Stimulated activated CD8-positive, alpha-beta memory T cell treated with anti-CD3 and anti-CD28 coated beads, Interleukin-12 subunit alpha, Interleukin-12 subunit beta, amount 100 ng/mL, for 1 hour (primary cell): ENCODE results near the gene ACVR2A.

ENCODE experiments used
- DNase-seq: peaks from one replicate; pipeline ENCODE4 v3.0.0-alpha.2; 2020; ENCODE audit warnings: low read depth

Gene ACVR2A

DNA sequence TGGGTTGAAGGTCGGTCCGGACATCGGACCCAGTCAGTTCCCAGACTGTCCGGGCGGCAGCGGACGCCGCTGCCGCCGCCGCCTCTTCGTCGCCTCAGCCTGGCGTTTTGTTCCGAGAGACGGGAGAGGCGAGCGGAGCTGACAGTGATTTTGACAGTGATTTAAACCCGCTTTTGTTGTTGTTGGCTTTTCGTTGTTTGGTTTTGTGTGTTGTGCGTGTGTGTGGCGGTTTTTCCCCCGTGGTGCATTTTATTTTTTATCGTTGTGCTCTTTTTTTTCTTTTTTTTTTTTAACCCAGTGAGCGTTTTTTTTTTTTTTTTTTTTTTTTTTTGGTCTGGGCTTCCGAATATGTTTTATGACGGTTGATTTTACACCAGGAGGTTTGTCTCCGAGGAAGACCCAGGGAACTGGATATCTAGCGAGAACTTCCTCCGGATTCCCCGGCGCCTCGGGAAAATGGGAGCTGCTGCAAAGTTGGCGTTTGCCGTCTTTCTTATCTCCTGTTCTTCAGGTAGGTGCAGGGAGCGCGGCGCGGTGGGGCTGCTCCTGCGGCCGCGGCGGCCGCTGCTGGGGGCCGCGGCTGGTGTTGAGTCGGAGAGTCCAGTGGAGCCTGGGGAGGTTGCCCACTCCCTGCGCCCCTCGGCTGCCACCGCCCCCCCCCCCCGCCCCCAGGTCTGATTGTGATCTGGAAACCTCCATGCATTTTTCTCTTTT, at the start of gene ACVR2A:
Gene ACVR2A (plus strand): TSS at position 333 of the 714 bp plus-strand sequence. CDS start 124 bp downstream, at position 457.
- DNase-seq: no peak

DNA sequence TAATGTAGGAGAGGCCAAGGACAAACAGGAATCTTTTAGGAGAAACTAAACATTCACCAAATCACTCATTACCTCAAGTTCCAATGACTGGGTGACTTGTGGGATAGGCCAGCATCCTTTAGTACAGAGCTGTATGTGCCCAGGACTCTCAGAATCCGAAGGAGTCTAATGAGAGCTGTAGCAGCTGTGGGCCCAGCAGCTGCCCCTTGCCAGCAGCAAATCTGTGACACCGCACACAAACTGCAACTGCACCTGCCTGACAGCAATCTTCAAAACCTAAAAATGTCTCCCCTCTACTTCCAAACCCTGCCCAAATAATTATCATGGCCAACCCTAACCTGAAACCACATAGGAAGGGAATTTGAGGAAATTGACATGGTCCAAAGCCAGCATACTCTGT, 44.5 kb upstream of the ACVR2A start:
- no peak for DNase-seq

DNA sequence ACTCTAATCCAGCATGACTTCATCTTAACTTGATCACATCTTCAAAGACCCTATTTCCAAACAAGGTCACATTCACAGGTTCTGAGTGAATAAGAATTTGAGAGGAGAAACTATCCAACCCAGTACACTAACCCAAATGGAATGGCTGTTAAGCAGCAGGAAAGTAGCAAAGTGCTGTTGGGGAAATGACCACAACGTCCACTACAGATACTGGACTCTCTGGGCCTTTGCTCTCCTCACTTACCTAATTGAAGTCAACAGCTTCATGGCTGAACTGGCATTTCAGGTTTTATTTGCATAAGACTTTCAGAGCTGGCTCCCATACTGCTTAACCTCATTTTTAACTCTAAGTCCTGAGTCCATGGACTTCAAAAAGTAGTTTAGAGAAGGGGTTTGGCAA, 38.0 kb upstream of the ACVR2A start:
- DNase-seq: no peak

DNA sequence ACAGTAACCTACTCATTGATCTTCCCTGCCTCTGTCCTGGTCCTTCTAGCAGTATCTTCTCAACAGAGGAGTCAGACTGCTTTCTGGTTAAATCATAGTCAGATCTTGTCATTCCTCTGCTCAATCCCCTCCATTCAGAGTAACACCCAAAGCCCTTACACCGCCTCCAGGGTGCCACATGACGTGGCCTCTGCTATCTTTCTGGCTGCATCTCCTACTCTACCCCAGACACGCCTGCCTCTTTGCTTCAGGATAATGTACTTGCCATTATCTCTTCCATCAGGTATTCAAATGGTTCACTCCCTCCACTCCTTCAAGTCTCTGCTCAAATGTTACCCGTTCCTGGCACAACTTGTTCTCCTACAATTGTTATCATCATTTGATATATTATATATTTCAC, 36.3 kb upstream of the ACVR2A start:
- no peak for DNase-seq

DNA sequence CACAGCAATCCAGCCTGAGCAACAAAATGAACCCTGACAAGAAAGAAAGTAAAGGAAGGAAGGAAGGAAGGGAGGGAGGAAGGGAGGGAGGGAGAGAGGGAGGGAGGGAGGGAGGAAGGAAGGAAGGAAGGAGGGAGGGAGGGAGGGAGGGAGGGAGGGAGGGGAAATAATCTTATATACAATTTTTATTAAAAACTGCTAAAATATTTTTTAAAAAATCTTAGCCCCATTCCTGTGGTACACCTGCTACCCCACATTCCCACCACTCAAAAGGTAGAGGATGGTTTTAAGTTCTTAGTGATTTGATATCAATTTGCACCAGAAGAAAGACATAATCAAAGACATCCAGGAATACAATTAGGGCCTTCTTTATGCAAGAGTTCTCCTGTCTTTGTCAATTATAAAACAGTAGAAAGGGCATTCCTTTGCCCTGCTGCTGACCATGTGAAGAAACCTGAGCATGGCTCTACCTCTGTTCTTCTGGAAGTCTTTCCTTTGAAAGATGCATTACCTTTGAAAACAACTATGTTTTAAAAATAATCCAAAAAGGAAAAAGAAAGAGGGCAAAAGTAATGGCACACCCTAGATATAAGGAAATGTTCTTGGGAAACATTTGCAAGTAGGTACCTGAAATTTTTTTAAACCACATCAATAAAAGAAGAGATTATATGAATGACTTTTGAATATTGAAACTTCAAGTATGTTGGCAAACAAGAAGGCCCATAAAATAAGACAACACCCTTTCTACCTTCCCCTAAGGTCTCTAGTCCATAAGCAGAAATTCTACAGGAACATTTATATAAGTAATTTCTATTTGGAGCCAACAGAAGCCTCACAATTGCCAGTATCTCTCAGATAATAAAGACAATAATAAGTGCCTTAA, 33.7 kb upstream of the ACVR2A start:
- DNase-seq: no peak

DNA sequence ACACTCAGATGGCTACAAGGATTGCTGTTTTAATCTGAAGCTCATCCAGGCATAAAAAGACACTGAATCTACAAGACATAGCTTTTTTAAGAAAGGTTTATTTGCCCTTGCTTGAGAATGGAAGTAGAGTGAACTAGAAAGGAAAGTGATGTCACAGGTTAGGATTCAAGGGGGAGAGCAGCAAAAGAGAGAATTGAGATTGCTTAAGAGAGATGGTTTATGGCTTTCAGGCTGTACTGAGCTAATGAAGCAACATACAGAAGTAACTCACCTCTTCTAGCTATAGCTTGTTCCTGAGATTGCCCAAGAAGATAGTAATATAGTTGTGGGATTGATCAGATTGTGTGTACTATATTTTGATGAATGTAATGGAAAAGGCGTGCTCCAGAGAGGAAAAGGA, 26.1 kb upstream of the ACVR2A start:
- DNase-seq: no peak

DNA sequence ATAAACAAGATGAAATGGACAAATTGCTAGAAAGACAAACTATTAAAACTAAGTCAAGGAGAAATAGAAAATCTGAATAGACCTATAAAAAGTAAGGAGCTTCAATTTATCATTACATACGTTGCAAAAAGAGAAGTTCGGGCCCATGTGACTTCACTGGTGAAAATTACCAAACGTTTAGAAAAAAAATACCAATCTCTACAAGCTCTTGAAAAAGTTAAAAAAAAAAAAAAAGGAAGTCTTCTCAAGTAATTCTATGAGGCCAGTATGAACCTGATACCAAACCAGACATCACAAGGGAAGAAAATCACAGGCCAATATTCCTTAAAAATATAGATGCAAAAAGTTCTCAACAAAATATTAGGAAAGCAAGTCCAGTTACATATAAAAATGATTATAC, 20.2 kb upstream of the ACVR2A start:
- DNase-seq: no peak

DNA sequence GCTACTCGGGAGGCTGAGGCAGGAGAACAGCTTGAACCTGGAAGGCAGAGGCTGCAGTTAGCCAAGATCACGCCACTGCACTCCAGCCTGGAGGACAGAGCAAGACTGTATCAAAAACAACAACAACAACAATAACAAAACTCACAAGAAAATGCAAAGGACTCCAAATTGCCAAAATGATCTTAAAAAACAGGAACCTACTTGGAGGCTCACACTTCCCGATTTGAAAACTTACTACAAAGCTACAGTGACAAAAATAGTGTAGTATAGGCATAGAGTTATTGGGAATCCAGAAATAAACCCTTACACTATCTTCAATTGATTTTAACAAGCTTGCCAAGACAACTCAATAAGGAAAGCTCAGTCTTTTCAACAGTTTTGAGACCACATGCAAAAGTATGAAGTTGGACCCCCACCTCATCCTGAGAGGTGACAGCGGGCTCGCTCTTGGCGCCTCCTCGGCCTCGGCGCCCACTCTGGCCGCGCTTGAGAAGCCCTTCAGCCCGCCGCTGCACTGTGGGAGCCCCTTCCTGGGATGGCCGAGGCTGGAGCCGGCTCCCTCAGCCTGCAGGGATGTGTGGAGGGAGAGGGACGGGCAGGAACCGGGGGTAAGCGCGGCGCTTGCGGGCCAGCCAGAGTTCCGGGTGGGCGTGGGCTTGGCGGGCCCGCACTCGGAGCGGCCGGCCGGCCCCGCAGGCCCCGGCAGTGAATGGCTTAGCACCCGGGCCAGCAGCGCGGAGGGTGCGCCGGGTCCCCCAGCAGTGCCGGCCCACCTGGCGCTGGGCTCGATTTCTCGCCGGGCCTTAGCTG, 18.3 kb upstream of the ACVR2A start:
- no peak for DNase-seq

DNA sequence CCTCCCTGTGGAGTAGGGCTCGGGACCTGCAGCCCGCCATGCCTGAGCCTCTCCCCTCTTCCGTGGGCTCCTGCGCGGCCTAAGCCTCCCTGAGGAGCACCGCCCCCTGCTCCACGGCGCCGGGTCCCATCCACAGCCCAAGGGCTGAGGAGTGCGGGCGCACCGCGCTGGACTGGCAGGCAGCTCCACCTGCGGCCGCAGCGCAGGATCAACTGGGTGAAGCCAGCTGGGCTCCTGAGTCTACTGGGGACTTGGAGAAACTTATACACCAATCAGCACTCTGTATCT, 17.8 kb upstream of the ACVR2A start:
- DNase-seq: no peak

DNA sequence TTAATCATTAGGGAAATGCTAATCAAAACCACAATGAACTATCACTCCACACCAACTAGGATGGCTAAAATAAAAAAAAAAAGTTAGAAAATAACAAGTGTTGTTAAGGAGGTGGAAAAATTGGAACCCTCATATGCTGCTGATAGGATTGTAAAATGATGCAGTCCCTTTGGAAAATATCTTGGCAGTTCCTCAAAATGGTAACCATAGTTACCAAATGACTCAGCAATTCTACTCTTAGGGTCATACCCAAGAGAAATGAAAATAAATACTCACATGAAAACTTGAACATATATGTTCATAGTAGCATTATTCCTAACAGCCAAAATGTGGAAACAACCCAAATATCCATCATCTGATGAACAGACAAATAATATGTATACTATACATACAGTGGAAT, 15.7 kb upstream of the ACVR2A start:
- DNase-seq: no peak

DNA sequence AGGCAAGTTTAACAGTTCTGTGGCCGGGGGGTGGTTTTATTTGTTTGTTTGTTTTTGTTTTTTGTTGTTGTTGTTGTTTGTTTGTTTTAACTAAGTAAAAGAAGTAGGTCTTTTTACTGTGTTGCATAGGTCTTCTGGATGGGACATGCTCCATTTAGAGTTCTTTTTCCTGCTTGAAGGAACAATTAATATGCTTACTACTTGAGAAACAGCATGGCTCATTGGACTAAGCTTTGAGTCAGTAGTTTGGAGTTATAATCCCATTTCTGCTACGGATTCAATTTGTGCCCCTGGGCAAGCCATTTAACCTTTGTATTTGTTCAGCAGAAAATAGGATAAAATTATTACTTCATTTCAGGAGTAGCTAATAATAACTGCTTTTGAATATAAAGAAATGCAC, 8.7 kb upstream of the ACVR2A start:
- DNase-seq: no peak

DNA sequence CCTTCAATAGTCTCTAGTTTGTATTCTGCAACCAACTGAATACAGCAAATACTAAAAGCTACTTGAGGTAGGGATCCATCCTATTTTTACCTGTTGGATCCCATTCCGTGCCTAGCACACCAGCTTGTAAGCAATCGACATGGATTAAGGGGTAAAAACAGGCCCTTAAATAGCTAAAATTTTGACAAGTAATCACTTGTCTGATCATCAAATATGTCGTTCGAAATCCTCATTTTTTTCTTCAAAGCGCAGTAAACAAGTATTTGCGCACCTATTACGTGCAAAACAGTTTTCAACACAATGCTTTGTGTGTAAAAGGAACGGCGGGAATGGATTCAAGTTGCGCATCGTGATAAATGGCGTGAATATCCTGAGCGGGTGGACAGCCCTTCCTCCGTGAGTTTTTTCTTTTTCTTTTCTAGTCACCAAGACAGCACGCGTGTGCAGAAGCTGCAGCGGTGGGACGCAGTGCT, 1.4 kb upstream of the ACVR2A start:
- no peak for DNase-seq

DNA sequence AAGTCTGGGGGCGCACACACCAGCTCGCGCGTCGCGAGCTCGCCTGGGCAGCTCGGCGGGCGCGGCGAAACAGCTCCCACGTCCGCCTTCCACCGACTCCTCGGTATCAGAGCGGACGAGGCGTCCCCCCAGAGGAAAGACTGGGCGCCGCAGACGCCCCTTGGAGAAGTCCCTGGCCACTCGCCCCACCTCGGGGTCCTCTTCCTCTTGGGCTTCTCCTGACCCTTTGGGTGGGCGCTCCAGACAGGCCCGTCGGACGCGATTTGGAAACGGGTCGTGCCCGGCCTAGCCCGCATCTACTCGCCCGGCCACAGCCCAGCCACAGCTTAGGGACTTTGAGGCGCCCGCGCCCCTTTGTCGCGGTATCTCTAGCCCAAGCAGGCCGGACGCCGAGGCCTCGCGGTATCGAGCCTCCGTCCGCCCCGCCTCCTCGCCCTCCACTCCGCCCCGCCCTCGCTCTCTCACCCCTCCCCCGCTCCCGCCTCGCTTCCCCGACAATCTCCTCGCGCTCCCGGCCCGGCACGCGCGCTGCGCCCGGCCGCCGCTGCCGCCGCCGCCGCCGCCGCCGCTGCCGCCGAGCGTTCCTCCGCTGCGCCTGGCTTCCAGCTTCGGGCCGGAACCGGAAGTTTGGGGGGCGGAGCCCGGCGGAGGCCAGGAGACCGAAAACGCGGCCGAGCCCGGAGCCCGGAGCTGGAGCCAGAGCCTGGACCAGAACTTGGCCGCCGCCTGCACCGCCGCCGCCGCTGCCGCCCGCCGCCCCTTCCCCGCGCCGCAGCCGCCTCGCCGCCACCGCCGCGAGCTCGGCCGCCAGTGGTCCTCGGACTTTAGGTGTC, 749 bp upstream of the ACVR2A start:
- DNase-seq: peak; percentile 77

DNA sequence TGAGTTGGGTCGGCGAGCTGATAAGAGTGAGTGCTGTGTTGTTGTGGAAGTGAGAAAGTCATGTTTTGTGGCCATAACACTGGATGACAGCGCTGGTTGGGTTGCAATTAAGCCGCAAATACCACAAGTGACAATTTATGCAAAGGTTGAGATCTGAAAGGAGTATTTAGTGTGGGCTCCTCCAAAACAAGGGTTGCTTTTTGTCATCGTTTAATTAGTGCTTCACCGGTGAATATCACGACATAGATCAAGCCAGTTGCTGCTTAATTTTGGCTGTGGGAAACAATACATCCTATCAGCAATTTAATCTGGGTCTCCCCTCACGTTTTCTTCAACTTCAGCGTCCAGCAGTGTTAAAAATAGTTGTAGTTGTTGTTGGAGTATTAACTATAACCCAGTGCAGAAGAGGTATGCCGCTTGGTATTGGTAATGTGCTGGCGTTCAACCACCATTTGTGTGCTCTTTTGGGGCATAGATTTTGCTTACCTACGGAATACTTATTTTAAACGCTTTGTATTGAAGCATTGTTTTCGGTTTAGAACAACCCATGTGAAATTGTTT, 662 bp downstream of the ACVR2A start:
- DNase-seq: peak; percentile 16

DNA sequence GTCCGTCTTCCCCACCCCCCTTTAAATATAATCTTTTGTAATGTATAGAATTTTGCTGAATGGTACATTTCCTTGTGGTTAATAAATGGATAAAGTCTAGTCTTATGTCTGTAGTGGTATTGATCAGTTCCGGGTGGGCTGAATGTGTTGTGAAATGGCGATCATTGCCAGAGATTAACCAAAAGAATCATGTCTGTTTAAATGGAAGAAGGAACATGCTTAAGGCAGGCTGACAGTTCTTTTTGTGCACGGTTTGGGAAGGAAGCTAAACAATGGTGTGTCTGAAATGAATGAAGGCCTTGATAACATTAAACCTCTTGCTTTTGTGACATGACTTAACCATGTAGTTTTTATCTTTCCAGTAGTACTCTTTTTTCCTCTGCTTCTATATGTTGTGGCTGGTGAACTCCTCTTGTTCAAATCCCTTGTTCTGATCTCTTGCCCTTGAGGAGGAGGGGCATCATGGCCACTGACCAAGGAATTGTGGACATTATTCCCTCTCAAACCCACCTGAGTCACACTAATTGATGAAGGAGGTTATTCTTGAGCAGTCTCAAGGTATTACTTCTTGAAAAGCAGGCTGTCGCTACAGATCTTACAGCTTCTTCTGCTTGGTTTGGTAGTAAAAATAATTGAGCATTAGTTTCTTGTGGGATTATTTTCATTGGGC, 1.7 kb downstream of the ACVR2A start:
- DNase-seq: no peak

DNA sequence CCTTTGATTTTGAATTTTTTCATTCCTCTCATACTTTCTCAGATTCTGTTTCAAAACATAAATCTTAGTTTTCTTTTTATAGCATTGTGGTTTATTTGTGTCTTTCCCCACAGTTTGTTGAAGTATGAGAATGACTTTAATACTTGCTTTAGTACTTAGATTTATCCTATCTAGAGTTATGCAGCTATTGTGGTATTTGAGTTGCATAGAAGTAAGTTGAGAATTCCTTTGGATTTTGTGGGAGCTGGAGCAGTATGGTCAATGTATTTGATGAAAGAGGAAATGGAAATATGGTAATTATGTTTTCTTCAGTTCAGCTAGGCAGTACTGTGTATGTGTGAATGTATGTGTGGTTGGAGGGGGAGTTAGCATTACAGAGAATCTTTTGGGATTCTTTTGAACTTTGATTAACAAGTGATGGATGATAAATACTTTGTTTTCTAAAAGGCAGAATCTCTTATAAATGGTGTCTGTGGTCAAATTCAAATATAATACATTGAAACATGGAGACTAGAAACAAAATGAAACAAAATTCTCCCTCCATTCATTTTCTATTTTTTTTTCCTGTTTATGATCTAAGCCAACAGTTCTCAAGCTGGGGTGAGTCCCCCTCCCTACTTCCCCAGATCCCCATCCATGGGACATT, 3.0 kb downstream of the ACVR2A start:
- DNase-seq: no peak

DNA sequence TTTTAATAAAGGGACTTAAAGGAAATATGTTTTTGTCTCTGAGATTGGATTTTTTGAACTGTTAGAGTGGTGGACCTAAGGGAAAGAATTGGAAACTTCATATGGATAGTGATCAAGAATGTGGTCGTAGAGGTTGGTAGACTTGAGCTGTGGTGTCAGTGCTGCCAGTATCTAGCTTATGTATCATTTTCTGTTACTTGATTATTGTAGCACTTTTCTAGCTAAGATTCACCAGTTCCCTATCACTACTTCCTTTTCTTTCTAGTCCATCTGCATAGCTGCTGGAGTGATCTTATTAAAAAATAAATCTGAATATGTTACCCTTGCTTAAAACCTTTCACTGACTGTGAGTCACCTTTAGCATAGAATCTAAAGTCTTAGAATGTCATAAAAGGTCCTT, 6.0 kb downstream of the ACVR2A start:
- DNase-seq: no peak

DNA sequence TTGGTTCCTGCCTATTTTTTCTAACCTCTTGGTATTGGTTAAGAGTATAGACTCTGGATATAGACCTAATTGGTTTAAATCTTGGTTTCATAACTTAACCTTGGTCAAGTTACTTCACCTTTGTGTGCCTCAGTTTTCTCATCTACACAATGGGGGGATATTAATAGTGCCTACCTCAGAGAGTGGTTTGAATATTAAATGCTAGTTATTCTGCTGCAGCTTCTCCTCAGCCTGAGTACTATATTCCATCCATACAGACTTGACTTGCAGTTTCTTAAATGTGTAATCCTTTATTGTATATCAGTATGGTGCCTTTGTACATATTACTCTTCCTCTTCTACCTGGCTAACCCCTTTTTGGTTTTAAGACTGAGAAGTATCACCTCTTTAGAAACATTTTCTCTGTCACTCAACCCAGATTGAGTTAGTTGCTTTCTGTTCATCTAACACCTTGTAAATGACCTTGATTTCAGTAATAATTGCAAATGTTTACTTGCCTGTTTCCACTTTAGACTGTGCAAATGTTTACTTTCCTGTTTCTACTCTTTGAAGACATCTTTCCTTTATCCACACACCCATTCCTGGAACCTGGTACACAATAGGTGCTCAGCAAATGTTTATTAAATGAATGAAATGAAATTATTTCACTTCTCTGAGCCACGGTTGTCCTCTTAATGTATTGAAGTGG, 6.6 kb downstream of the ACVR2A start:
- DNase-seq: no peak

DNA sequence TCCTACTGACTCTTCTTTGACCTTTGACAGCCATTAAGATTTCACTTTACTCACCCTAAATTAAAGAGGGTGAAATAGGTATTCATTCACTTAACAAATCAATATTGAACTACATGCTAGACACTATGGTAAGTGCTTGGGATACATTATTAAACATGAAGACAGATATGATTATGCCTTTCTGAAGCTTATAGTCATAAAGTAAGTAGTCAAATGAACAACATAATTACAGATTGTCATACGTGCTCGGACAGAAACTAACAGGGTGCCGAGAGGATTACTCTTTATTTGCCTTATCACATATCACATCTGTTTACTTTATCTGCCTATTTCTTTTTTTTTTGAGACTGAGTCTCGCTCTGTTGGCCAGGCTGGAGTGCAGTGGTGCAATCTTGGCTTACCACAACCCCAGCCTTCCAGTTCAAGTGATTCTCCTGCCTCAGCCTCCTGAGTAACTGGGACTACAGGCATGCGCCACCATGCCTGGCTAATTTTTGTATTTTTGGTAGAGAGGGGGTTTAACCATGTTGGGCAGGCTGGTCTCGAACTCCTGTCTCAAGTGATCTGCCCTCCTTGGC, 9.8 kb downstream of the ACVR2A start:
- DNase-seq: no peak
